NCI-H2081 (cell line): ENCODE measurements around the gene TUBGCP5.
"Not testable (repeated sequence)": the region's sequence is repeated elsewhere in the genome, so short reads cannot be mapped to it uniquely, and the experiment has no call there.

Source experiments
- DNase-seq, 2 experiments: peaks; one replicate each; lab custom pipeline; 2025; lab: John Stamatoyannopoulos, UW

Gene TUBGCP5

DNA sequence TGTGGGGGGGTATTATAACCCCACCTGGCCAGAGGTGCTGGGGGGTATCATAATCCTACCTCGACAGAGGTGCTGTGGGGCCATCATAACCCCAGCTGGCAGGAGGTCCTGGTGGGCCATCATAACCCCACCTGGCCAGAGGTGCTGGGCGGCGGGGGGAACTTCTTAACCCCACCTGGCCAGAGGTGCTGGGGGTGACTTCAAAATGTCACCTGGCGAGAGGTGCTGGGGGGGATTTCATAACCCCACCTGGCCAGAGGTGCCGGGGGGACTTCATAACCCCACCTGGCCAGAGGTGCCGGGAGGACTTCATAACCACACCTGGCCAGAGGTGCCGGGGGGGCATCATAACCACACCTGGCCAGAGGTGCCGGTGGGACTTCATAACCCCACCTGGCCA, 2.4 kb upstream of the TUBGCP5 start:
- not testable (repeated sequence) for DNase-seq

- DNase-seq = no peak
These were observed 530 bp upstream of the TUBGCP5 start for GRCh38 chr15:23039917-23040281.

GRCh38 chr15:23038726-23039142, 635 bp downstream of the TUBGCP5 start:
- peak; percentile 40 to 49 for DNase-seq

- peak; percentile 26 to 51 for DNase-seq
These were observed 3.3 kb downstream of the TUBGCP5 start for GRCh38 chr15:23035964-23036566.

DNA sequence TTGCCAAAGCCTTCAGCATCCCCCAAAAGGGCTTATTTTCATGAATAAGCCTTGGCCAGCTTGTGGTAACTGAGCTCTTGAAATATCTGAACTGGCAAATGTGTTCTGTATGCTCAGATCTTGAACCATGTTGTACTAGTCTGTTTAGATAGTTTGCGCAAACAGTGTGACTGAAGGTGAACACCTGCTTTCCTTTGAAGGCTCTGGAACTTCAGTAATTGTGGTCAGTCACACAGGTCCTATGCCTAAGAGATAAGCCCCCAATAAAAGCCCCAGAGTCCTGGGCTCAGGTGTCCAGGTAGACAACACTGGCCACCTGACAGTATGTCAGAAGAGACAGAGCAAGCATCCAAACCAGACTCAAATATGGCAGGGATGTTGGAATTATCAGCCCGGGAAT, 5.4 kb downstream of the TUBGCP5 start:
- DNase-seq = no peak

- no peak for DNase-seq
These were observed 13.2 kb downstream of the TUBGCP5 start for GRCh38 chr15:23026218-23026617.

DNA sequence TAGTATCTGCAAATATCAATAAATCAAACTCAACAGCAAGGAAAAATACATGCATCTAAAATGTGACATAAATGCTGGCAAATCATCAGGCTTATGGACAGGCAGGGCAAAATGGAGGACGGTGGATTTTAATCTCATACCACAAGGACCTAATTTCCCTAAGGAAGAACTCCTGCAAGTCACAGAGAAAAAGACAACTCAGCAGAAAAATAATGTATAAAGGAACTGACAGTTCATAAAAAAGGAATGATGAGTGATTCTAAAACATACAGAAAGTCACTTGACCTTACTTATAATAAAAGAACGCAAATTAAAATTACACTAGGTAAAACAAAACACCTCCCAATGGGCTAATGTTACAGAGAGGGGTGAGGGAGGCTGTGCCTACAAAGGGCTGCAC, 17.2 kb downstream of the TUBGCP5 start:
- DNase-seq = no peak

GRCh38 chr15:23014394-23015000, 24.9 kb downstream of the TUBGCP5 start:
- DNase-seq = no peak

- DNase-seq = no peak
These were observed 25.7 kb downstream of the TUBGCP5 start for GRCh38 chr15:23013681-23014080.

- DNase-seq = not testable (repeated sequence)
These were observed 26.8 kb downstream of the TUBGCP5 start for GRCh38 chr15:23012616-23013015.

DNA sequence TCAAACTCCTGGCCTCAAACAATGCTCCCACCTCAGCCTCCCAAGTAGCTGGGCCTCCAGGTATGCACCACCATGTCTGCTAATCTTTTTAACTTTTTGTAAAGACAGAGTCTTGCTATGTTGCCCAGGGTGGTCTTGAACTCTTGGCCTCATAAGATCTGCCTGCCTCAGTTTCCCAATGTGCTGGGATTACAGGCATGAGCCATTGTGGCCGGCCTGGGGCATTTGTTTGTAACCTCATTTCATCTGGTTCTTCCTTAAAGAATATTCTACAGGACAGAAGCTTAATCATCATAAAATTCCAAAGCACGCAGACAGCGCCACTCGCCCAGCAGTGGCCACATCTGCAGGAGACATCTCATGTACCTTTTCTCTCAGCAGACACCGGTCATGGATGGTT, 35.6 kb downstream of the TUBGCP5 start:
- no peak for DNase-seq

DNA sequence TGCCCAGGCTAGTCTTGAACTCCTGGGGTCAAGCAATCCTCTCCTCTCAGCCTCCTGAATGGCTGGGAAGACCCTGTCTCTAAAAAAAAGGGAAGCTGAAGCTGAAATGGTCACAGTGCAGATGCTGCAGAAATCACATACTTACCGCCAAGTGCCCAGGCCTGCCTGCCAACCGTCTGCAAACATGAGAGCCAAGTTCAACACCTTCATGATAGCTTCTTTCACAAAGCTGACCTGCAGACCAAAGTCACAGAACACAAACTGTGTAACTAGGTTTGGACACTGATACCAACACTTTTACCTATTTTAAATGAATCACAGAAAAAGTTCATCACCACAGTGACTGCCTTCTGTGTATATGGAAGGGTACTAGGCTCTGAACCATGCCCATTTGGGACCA, 36.4 kb downstream of the TUBGCP5 start:
- DNase-seq = no peak

- DNase-seq = no peak
These were observed 43.6 kb downstream of the TUBGCP5 start for GRCh38 chr15:22995795-22996194.

DNA sequence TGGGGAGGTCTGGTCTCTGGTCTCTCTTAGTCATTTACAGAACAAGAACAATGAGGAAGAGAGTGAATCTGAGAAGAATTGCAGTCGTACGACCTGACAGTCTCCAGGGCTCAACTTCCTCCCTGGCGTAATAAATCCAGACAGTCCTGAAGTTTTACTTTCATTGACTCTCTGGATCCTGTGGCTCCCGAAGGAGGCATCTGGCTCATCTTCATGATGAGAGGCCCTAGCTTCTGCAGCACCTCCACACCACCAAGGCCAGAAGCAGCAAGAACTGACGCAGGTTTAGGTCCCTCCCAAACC, 47.4 kb downstream of the TUBGCP5 start:
- DNase-seq = no peak

DNA sequence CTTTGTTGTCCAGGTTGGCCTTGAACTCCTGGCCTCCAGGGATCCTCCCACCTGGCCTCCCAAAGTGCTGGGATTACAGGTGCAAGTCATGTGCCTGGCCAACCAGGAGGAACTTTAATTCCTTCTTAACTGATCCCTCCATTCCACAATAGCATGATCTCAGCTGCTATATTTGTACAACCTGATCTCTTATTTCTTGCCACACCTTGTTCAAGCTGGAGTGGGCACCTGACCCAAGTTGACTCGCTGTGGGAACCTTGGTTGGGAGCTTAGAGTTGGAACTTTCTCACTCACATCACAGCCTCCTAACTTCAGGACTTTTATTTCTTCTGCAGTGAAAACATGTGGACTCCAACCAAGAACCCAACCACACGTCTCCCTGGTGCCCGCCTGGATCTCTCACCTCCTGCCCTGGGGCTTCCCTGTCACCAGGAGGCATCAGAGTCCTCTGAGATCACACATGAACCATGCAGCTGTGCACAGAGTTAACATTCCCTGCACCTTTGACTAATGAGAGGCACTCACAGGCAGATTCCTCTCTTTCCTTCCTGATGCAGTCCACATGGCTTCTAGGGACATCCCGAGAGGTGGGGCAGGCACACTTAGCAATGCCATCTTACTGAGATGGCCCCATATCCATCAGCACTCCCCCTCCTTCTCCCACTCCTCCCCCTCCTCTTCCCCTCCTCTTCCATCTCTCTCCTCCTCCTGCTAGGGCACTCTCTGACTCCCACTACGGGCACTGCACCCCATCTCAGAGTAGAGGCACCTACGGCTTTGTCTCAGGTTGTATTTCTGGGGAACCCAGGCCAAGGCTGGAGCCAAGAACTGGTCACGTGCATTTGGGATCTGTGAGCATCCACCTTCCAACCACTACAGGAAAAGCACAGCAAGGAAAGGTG, 49.5 kb downstream of the TUBGCP5 start:
- no peak for DNase-seq

GRCh38 chr15:22988811-22989210, 50.6 kb downstream of the TUBGCP5 start:
- DNase-seq = no peak

DNA sequence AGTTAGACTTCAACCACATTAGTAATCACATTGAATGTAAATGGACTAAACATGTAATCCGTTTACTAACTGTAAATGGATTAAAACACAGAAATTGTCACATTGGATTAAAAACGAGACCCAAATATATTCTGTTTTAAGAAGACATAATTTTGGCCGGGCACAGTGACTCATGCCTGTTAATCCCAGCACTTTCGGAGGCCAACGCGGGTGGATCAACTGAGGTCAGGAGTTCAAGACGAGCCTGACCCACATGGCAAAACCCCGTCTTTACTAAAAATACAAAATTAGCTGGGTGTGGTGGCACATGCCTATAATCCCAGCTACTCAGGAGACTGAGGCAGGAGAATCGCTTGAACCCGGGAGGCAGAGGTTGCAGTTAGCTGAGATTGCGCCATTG, 57.4 kb downstream of the TUBGCP5 start:
- DNase-seq = not testable (repeated sequence)

DNA sequence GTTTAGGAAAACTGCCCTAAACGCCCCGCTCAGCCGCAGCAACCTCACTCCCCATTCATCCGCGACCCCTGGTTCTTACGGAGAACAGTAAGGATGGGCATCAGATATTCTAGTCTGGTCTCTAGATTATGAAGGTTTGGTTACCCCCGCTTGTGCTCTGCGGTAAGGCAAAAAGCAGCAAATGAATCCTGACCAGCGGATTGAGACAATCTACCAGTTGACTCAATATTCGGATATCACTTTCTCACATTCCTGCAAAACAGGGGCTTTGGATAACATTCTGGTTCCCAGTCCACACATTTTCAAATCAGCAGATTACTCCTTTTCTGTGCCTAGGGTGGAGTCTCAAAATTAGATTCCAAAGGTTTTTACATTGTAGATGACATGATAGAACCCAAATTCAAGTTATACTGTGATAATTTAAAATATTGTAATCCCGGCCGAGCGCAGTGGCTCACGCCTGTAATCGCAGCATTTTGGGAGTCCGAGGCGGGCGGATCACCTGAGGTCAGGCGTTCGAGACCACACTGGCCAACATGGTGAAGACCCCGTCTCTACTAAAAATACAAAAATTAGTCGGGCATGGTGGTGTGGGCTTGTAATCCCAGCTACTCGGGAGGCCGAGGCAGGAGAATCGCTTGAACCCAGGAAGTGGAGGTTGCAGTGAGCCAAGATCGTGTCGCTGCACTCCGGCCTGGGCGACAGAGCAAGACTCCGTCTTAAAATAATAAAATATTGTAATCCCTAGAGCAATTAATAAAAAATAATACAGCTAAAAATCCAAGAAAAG, 58.1 kb downstream of the TUBGCP5 start:
- no peak for DNase-seq

GRCh38 chr15:22980189-22981050, 58.9 kb downstream of the TUBGCP5 start, which contains the start of gene CYFIP1:
CYFIP1 (minus strand) TSS chr15:22980368; CDS start chr15:22947285, 33,083 bp downstream.
- peak; percentile 51 to 78 for DNase-seq

DNA sequence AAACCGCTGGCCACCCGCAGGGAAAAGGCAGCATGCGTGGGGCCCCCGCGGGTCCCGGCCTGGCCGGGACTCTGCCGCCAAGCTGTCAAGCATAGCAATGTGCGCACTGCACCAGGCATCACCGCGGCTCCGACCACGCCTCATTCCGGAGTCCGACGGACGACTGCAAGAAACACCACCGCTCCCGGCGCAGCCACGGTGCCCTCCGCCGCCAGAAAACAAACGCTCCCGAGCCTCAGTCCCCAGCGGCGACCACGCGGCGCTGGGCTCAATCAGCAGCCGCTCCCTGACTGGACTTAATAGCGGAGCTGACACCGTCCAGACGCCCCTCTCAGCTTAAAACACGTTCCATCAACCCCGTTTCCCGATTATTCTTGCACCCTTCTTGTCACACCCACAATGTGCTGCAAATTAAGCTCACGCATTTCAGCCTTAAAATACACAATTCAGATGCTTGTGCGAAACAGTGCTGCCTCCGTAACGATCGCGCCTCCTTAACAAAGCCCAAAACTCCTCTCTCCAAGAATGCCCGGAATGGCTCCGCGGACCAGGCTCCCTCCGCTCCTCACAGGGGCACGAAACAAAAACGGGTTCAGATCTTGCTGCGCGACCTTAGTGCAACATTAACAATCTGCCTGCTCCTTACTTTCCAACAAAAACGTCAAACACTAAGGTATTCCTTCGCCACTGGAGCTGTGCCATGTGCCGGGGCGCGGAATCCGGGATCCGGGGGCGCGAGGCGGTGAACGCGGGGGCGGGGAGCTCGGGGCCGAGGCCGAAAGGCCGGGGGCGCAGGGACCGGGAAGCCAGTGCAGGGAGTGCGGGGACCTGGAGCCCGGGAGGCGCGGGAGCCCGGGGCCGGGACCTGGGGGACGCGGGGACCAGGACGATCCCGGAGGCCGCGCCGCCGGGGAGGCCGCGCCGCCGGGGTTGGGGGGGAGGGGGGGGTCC, 59.9 kb downstream of the TUBGCP5 start:
- peak; percentile 31 to 48 for DNase-seq
